H1 (cell line): Measurements from ENCODE around the gene UBQLN4. TPM values are rescaled to one million over a fixed set of nuclear protein-coding genes. Genes with fewer than 3 reads are reported as not detected.
A peak's percentile ranks its signal among the peaks of the same experiment; 100 is the strongest.

ENCODE experiments used
- CTCF ChIA-PET: fragments of 300-600 bp; sonication (Branson Sonifier 250); formaldehyde crosslinking; loops from one replicate; lab custom pipeline; 2021; ENCODE audit not compliant: partially characterized antibody; lab: Charles Lee
- POLR2A ChIA-PET: fragments of 300-600 bp; sonication (Branson Sonifier 250); formaldehyde crosslinking; loops from one replicate; lab custom pipeline; 2021; ENCODE audit warnings: inconsistent platforms; ENCODE audit not compliant: partially characterized antibody; lab: Charles Lee
- DNase-seq, 2 experiments: peaks; one replicate each; pipeline versions ENCODE4 v3.0.0 to v3.0.0-alpha.2; 2010 to 2022; ENCODE audit warnings: low spot score in 2 of 2, low read depth in 1 of 2, mixed read lengths in 1 of 2
- FAIRE-seq: peaks from 2 replicates; lab custom pipeline; 2011; peaks lifted over from hg19 to GRCh38; lab: Jason Lieb, UNC
- H2AFZ ChIP-seq: 2 replicates; pipeline ENCODE4 v1.8.1; 2012; ENCODE audit warnings: low read length, inconsistent platforms
- H2AK5ac ChIP-seq: 2 replicates; pipeline ENCODE4 v1.6.1; 2013; ENCODE audit warnings: low read depth, low read length
- H2BK120ac ChIP-seq: replicated peaks from 2 replicates; pipeline ENCODE3; 2013; ENCODE audit warnings: low read depth, low read length, inconsistent platforms
- H2BK12ac ChIP-seq: 2 replicates; pipeline ENCODE4 v1.6.1; 2013; ENCODE audit warnings: low read depth, low read length
- H2BK15ac ChIP-seq: 2 replicates; pipeline ENCODE4 v1.6.1; 2013; ENCODE audit warnings: low read length
- H2BK20ac ChIP-seq: 2 replicates; pipeline ENCODE4 v1.6.1; 2013; ENCODE audit warnings: low read length
- H2BK5ac ChIP-seq: 2 replicates; pipeline ENCODE4 v1.6.1; 2013; ENCODE audit warnings: low read depth, low read length
- H3K14ac ChIP-seq: 2 replicates; pipeline ENCODE4 v1.6.1; 2013; ENCODE audit warnings: inconsistent platforms; ENCODE audit not compliant: insufficient read length
- H3K18ac ChIP-seq: 2 replicates; pipeline ENCODE4 v1.6.1; 2013; ENCODE audit warnings: low read length; ENCODE audit errors: extremely low read depth
- H3K23ac ChIP-seq: 2 replicates; pipeline ENCODE4 v1.6.1; 2013; ENCODE audit warnings: inconsistent platforms; ENCODE audit not compliant: insufficient read length
- H3K23me2 ChIP-seq: 2 replicates; pipeline ENCODE4 v1.6.1; 2013; ENCODE audit warnings: low read depth, low read length
- H3K27ac ChIP-seq: 2 replicates; pipeline ENCODE4 v1.6.1; 2011; ENCODE audit warnings: low read depth, low read length, inconsistent platforms
- H3K27me3 ChIP-seq, 4 experiments: replicated peaks in 1 of 4; 1 replicate in 1 of 4; 2 replicates in 3 of 4; pipeline versions ENCODE4 v1.6.1 to v1.8.1; 2011 to 2013; ENCODE audit warnings: low read length in 3 of 4, mild to moderate bottlenecking in 3 of 4, inconsistent platforms in 2 of 4, mixed read lengths in 2 of 4, moderate library complexity in 1 of 4; ENCODE audit not compliant: control insufficient read depth in 3 of 4, insufficient read depth in 3 of 4; ENCODE audit errors: extremely low read depth in 1 of 4
- H3K36me3 ChIP-seq, 4 experiments: 2 replicates each; pipeline versions ENCODE4 v1.6.1 to v1.8.1; 2011 to 2013; ENCODE audit warnings: mild to moderate bottlenecking in 4 of 4, low read length in 3 of 4, moderate library complexity in 2 of 4, control low read depth in 1 of 4, inconsistent platforms in 1 of 4; ENCODE audit not compliant: insufficient read depth in 4 of 4, control insufficient read depth in 2 of 4
- H3K4ac ChIP-seq: replicated peaks from 2 replicates; pipeline ENCODE3; 2013; ENCODE audit warnings: low read length, low read depth, mixed read lengths, inconsistent platforms; ENCODE audit not compliant: insufficient read length
- H3K4me1 ChIP-seq, 4 experiments: replicated peaks in 1 of 4; 1 replicate in 1 of 4; 2 replicates in 3 of 4; pipeline versions ENCODE4 v1.6.1 to v1.8.1; 2011 to 2013; ENCODE audit warnings: low read length in 3 of 4, inconsistent platforms in 2 of 4, mixed read lengths in 1 of 4; ENCODE audit not compliant: insufficient read depth in 4 of 4, control insufficient read depth in 3 of 4
- H3K4me2 ChIP-seq, 2 experiments: 2 replicates each; pipeline versions ENCODE4 v1.6.1 to v1.8.1; 2011 to 2013; ENCODE audit warnings: low read depth in 2 of 2, low read length in 2 of 2, control low read depth in 1 of 2, inconsistent platforms in 1 of 2, mild to moderate bottlenecking in 1 of 2; ENCODE audit not compliant: insufficient read depth in 1 of 2
- H3K4me3 ChIP-seq, 4 experiments: fragments of 200-600, 300-600 bp in 1 of 4; sonication (generic), shearing (Covaris generic), sonication (Bioruptor Twin) in 1 of 4; 2 replicates each; pipeline versions ENCODE4 v1.5.1 to v1.8.1; 2011 to 2016; ENCODE audit warnings: low read length in 4 of 4, low read depth in 3 of 4, control low read depth in 2 of 4, inconsistent platforms in 2 of 4, mild to moderate bottlenecking in 2 of 4, mixed read lengths in 1 of 4, moderate library complexity in 1 of 4; ENCODE audit not compliant: insufficient read depth in 2 of 4; ENCODE audit errors: extremely low read depth in 1 of 4
- H3K56ac ChIP-seq: replicated peaks from 2 replicates; pipeline ENCODE3; 2013; ENCODE audit warnings: low read depth, mild to moderate bottlenecking, mixed read lengths, low read length, inconsistent platforms; ENCODE audit not compliant: insufficient read length
- H3K79me1 ChIP-seq: 2 replicates; pipeline ENCODE4 v1.6.1; 2013; ENCODE audit warnings: low read depth, low read length, control low read depth
- H3K79me2 ChIP-seq, 2 experiments: 2 replicates each; pipeline versions ENCODE4 v1.6.1 to v1.8.1; 2012 to 2013; ENCODE audit warnings: low read length in 2 of 2, mild to moderate bottlenecking in 2 of 2, inconsistent platforms in 1 of 2; ENCODE audit not compliant: insufficient read depth in 2 of 2, control insufficient read depth in 1 of 2
- H3K9ac ChIP-seq, 4 experiments: replicated peaks in 1 of 4; 1 replicate in 1 of 4; 2 replicates in 3 of 4; pipeline versions ENCODE4 v1.6.1 to v1.8.1; 2011 to 2013; ENCODE audit warnings: low read depth in 3 of 4, low read length in 3 of 4, control low read depth in 2 of 4, mild to moderate bottlenecking in 2 of 4, moderate library complexity in 2 of 4, inconsistent platforms in 1 of 4; ENCODE audit errors: extremely low read depth in 1 of 4
- H3K9me3 ChIP-seq, 2 experiments: 2 replicates each; pipeline versions ENCODE4 v1.6.1 to v1.8.1; 2012 to 2013; ENCODE audit warnings: mild to moderate bottlenecking in 2 of 2, moderate library complexity in 2 of 2, control low read depth in 1 of 2, inconsistent platforms in 1 of 2, low read depth in 1 of 2, low read length in 1 of 2, mixed read lengths in 1 of 2; ENCODE audit not compliant: insufficient read depth in 2 of 2
- H4K20me1 ChIP-seq, 2 experiments: replicated peaks in 1 of 2; 2 replicates each; pipeline versions ENCODE3 to v1.8.1; 2011 to 2013; ENCODE audit warnings: inconsistent platforms in 2 of 2, low read length in 2 of 2, mild to moderate bottlenecking in 1 of 2; ENCODE audit not compliant: insufficient read depth in 2 of 2, control insufficient read depth in 1 of 2
- H4K5ac ChIP-seq: 2 replicates; pipeline ENCODE4 v1.6.1; 2013; ENCODE audit warnings: low read length, low read depth, mixed read lengths, inconsistent platforms; ENCODE audit not compliant: insufficient read length
- H4K8ac ChIP-seq: 2 replicates; pipeline ENCODE4 v1.8.0; 2013; ENCODE audit warnings: mild to moderate bottlenecking, moderate library complexity, low read length, inconsistent platforms; ENCODE audit not compliant: insufficient read depth; ENCODE audit errors: extremely low read depth
- H4K91ac ChIP-seq: replicated peaks from 2 replicates; pipeline ENCODE3; 2013; ENCODE audit warnings: low read length, mixed read lengths, inconsistent platforms; ENCODE audit not compliant: insufficient read length
- BRCA1 ChIP-seq: IDR thresholded peaks from 2 replicates; pipeline ENCODE4 v1.6.1; 2012; ENCODE audit warnings: low read depth, low read length, improper control_type of control experiment
- HDAC6 ChIP-seq: IDR thresholded peaks from one replicate; pipeline ENCODE4 v1.7.1; 2012; ENCODE audit warnings: low read depth, mild to moderate bottlenecking, inconsistent platforms, low read length, moderate library complexity
- POLR2A ChIP-seq, 2 experiments: IDR thresholded peaks; 1 replicate in 1 of 2; 2 replicates in 1 of 2; pipeline ENCODE4 v1.6.1; 2011; ENCODE audit warnings: low read depth in 2 of 2, low read length in 2 of 2, mild to moderate bottlenecking in 2 of 2; ENCODE audit errors: control extremely low read depth in 1 of 2
- SIX5 ChIP-seq: IDR thresholded peaks from 2 replicates; pipeline ENCODE4 v1.6.1; 2011; ENCODE audit warnings: mild to moderate bottlenecking, low read depth, low read length
- WGBS, 2 experiments: shearing (Covaris generic) in 1 of 2; methylation state at CpG; one replicate each; pipeline versions ENCODE4 v1.1.6 to v1.1.7; 2013 to 2015; ENCODE audit warnings: low lambda C conversion rate in 2 of 2, mixed read lengths in 2 of 2, inconsistent platforms in 1 of 2, low coverage in 1 of 2, missing lambda C conversion rate in 1 of 2; ENCODE audit not compliant: insufficient replicate concordance in 2 of 2, insufficient coverage in 1 of 2, insufficient read length in 1 of 2; ENCODE audit errors: extremely low coverage in 1 of 2, missing lambda C conversion rate in 1 of 2; 5-methylcytosine and 5-hydroxymethylcytosine counted together
- polyA plus RNA-seq, 7 experiments: library from polyadenylated mRNA; depleted of rRNA in 3 of 7; stranded (reverse) in 5 of 7; unstranded in 2 of 7; fragments of >200 nt in 5 of 7; fragments of 200-250 nt in 2 of 7; gene quantifications; 1 replicate in 5 of 7; 2 replicates in 1 of 7; 4 replicates in 1 of 7; pipeline versions ENCODE4 v1.2.1 to v1.2.3, GENCODE V29; 2011 to 2013; ENCODE audit warnings: missing spikeins in 2 of 7, mixed read lengths in 2 of 7
- total RNA-seq: library from RNA; stranded (reverse); fragmentation: NEBNext Ultra II Directional; extraction: Animal tissue kit (Norgen Biotek cat#: 25700); gene quantifications from 2 replicates; pipeline ENCODE4 v1.2.1, GENCODE V29; 2021
- TF ChIP-seq, protein P1 (sequence below): IDR thresholded peaks from 2 replicates; pipeline ENCODE4 v1.6.1; 2011; ENCODE audit warnings: low read depth, mild to moderate bottlenecking, low read length; ENCODE audit not compliant: insufficient read depth

Gene UBQLN4
- total and polyA plus RNA-seq, 2 of the 8 experiments (the other 6 are each of a cell fraction or from before 2014, with no cell fraction given) = 37.7 to 52.0 TPM

DNA sequence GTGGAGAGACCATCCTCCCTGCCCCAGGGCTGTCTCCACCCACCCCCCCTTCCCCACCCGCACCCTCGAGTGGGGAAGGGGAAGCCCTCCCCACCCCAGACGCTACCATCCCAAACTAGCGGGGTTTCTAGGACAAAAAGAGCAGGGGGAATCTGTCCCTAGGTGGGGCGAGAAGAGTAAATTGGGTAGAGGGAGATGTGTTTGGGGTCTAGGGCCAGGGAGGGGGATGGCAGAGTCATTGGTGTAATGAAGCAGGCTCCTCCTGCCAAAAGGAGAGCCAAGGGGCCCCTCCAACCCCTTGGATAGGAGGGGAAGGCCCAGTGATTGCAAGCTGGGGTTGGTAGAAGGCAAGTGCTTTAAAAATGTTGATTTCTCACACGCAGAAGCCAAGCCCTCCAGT lies 18.7 kb upstream of the UBQLN4 start:
- Histone ChIP-seq H4K5ac (no peak overlapping the region), H3K27me3 (no peaks in the 10 kb centered on the region), H4K91ac (no peak overlapping the region), H2AK5ac (peak overlapping the region; percentile 17; the same call in 1 of the 2 replicates), H3K14ac (no peak overlapping the region), H3K4me3 (no peak overlapping the region), H3K9me3 (no peaks in the 10 kb centered on the region), H3K9ac (no peak overlapping the region), H3K18ac (peak overlapping the region; percentile 87; the same call in 1 of the 2 replicates), H2AFZ (no peak overlapping the region), H3K4me1 (peaks cover 20 to 49% (median 37%) of the 10 kb centered on the region in 4 experiments), H3K4ac (no peak overlapping the region), H2BK120ac (no peak overlapping the region), H3K23ac (no peak overlapping the region), H3K4me2 (peak overlapping the region; percentile 17 to 26; a peak in 3 of 4 replicates), H3K27ac (no peak overlapping the region), H3K79me1 (peaks cover 15% of the 10 kb centered on the region), H4K8ac (no peak overlapping the region)
- 63% methylated on average over 5 of the region's 6 CpGs; no CpG with 5 or more reads in 1 of the 2 experiments for WGBS, 2 experiments
- FAIRE-seq (no peak), DNase-seq (no peak)
- ChIA-PET CTCF (interaction anchor here (1.0 to 10.0 kb wide), 9 partner anchors 9 to 56 kb away, joined by 3 to 139 read pairs (median 5); partner anchors contain the start of genes LAMTOR2, RAB25 and UBQLN4), POLR2A (interaction anchor here (0.9 to 9.7 kb wide), 14 partner anchors 8 to 536 kb away, joined by 3 to 88 read pairs (median 4); partner anchors contain the start of genes LAMTOR2, LMNA, MEX3A and RAB25)
- no peak for TF ChIP-seq BRCA1
- TF ChIP-seq, protein P1, sequence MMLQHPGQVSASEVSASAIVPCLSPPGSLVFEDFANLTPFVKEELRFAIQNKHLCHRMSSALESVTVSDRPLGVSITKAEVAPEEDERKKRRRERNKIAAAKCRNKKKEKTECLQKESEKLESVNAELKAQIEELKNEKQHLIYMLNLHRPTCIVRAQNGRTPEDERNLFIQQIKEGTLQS = no peak
- no peak for TF ChIP-seq HDAC6
- no peak for TF ChIP-seq SIX5
- peak in 1 of 2 experiments; percentile 20; a peak in 1 of 3 replicates for TF ChIP-seq POLR2A (IDR thresholded peaks at IDR 0.05; ENCODE audit: control extremely low read depth in 1 of 2, low read depth in 2 of 2, low read length in 2 of 2)
- TF ChIP-seq, all 59 proteins: peak for 1
- Histone ChIP-seq H2BK5ac (peak overlapping the region; percentile 35; the same call in 1 of the 2 replicates), H2BK12ac (0 out of 2 replicates have a peak overlapping the region, but pooled peaks have one; percentile 75), H4K20me1 (peaks cover 2 to 19% of the 10 kb centered on the region in 2 experiments), H3K23me2 (no peaks in the 10 kb centered on the region), H2BK20ac (no peak overlapping the region), H2BK15ac (peak overlapping the region; percentile 88; the same call in 1 of the 2 replicates), H3K36me3 (peaks cover 4 to 27% (median 9%) of the 10 kb centered on the region in 4 experiments; a peak in 7 of 8 replicates), H3K79me2 (peaks cover 0 to 20% of the 10 kb centered on the region in 2 experiments; a peak in 3 of 4 replicates), H3K56ac (no peak overlapping the region)
